AG09309 (cell line): ENCODE measurements around the gene ZNRF3.

Experiments
- DNase-seq: peaks from one replicate; pipeline ENCODE4 v3.0.0-alpha.2; 2010; ENCODE audit warnings: low read depth
- H3K4me3 ChIP-seq: 2 replicates; pipeline ENCODE4 v1.5.1; 2011; ENCODE audit warnings: mild to moderate bottlenecking, low read depth, low read length, moderate library complexity; ENCODE audit not compliant: control insufficient read depth
- TF ChIP-seq, protein P1 (sequence below): IDR thresholded peaks from 2 replicates; pipeline ENCODE4 v1.5.1; 2011; ENCODE audit warnings: mild to moderate bottlenecking, low read depth, low read length, inconsistent platforms; ENCODE audit not compliant: insufficient read depth, control insufficient read depth; ENCODE audit errors: missing control alignments

The ZNRF3 gene

DNA sequence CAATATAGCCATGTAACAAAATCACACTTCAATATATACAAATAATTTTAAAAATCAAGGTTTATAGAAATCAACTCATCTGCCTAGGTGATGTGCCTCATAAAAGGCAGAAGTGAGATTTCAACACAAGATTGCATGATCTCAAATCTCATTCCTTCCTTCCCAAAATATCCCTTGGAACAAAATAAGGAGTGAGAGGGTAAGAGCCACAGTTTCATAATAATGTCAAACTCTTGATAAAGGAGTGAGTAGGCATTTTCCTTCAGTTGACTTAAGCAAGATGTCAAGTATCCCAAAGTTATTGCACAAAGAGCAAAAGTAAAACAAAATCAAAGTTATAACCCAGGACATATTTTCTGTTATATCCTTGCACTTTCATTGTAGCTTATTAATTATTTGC, 97.0 kb downstream of the ZNRF3 start:
- no peak for DNase-seq
- TF ChIP-seq, protein P1, sequence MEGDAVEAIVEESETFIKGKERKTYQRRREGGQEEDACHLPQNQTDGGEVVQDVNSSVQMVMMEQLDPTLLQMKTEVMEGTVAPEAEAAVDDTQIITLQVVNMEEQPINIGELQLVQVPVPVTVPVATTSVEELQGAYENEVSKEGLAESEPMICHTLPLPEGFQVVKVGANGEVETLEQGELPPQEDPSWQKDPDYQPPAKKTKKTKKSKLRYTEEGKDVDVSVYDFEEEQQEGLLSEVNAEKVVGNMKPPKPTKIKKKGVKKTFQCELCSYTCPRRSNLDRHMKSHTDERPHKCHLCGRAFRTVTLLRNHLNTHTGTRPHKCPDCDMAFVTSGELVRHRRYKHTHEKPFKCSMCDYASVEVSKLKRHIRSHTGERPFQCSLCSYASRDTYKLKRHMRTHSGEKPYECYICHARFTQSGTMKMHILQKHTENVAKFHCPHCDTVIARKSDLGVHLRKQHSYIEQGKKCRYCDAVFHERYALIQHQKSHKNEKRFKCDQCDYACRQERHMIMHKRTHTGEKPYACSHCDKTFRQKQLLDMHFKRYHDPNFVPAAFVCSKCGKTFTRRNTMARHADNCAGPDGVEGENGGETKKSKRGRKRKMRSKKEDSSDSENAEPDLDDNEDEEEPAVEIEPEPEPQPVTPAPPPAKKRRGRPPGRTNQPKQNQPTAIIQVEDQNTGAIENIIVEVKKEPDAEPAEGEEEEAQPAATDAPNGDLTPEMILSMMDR: no peak
- no peak overlapping the region for H3K4me3 ChIP-seq

DNA sequence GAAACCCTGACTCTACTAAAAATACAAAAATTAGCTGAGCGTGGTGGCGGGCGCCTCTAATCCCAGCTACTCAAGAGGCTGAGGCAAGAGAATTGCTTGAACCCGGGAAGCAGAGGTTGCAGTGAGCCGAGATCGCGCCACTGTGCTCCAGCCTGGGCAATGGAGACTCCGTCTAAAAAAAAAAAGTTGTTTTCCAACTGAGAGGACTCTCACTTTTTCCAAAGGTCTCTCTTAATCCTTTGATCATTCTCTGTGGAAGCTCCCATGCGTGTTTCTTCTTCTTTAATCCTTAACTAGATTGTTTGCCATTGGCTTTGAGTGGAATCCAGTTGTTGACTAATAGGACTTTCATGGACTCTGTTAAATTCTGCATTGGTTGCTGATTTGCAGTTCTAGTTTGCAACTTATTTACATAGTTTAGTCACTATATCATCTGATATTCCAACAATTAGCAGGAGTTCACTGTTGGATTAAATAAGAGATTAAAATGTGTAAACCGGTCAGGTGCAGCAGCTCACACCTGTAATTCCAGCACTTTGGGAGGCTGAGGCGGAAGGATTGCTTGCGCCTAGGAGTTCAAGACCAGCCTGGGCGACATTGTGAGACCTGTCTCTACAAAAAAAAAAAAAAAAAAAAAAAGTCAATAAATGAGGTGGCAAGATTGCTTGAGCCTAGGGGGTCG, 98.6 kb downstream of the ZNRF3 start:
- H3K4me3 ChIP-seq: no peak overlapping the region
- no peak for DNase-seq
- TF ChIP-seq, protein P1: no peak

DNA sequence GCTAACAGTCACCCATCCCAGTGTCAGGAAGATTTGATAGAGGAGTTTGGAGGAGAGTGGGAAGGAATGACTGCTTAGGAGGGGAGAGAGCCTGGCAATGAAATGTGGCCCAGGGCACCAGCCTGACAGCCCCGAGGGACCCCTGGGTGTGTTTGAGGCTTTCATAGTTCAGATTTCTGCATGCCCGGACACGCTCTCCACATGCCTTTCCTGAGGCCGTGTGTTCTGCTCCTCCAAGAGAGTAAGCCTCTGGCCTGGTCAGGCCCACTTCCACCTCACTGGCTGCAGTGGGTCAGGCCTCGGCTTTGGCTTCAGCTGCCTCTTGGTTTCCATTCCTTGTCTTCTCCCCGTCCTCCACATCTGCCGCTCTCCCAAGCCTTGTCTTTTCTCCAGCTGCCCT, 99.8 kb downstream of the ZNRF3 start:
- TF ChIP-seq, protein P1: no peak
- H3K4me3 ChIP-seq: no peak overlapping the region
- no peak for DNase-seq

DNA sequence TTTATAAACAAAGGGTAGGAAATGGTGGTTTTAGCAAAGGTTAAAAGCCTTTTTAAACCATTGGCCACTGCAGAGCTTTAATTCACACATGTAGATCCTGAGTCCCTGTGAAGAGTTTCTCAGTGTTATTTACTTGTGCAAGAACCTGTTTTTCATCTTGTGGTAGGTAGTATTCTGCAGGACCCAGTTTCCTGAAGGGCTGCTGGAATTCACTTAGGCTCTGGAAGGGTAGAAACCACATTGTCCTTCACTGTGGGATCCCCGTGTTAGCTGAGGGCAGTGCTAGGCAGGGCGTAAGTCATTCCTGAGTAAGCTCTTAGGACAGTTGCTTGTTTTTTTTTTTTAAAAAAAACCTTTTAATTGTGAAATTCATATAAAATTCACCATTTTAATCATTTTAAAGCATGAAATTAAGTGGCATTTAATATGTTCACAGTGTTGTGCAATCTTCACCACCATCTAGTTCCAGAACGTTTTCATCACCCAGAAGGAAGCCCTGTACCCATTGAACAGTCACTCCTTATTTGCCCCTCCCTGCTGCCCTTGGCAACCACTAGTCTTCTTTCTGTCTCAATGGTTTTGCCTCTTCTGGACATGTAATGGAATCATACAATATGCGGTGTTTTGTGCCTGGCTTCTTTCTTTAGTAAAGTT, 100.5 kb downstream of the ZNRF3 start:
- no peak for DNase-seq
- H3K4me3 ChIP-seq: no peak overlapping the region
- TF ChIP-seq, protein P1: no peak

DNA sequence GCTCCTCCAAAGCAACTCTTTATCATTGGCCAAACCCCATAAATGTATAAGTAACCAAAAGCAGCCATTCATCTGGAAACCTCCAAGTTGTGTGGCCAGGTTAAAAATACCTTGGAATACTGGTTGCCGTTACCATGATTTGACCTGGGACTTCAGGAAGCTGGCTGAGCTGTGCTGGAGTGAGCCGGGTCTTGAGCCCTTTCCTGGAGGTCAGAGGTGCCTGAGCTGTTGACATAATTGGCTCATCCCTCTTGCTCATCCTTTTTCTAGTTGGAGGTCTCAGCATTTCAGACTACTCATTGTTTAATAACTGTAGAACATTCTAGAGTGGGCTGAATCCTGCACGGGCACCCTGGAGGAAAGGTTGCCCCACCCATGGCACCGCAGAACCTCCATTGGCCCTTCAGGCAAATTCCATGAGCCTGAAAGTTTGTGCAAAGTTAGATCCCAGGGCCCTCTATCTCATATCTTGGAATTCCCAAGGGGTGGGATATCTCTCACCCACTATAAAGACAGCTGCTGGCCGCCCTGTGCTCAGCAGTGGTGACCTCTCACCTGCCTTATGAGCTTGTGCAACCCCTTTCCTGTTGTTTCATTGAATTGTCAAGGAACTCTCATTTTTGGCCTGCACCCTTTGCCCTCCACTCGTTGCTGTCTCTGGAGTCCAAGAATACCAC, 101.2 kb downstream of the ZNRF3 start:
- no peak for DNase-seq
- TF ChIP-seq, protein P1: no peak
- H3K4me3 ChIP-seq: no peak overlapping the region

DNA sequence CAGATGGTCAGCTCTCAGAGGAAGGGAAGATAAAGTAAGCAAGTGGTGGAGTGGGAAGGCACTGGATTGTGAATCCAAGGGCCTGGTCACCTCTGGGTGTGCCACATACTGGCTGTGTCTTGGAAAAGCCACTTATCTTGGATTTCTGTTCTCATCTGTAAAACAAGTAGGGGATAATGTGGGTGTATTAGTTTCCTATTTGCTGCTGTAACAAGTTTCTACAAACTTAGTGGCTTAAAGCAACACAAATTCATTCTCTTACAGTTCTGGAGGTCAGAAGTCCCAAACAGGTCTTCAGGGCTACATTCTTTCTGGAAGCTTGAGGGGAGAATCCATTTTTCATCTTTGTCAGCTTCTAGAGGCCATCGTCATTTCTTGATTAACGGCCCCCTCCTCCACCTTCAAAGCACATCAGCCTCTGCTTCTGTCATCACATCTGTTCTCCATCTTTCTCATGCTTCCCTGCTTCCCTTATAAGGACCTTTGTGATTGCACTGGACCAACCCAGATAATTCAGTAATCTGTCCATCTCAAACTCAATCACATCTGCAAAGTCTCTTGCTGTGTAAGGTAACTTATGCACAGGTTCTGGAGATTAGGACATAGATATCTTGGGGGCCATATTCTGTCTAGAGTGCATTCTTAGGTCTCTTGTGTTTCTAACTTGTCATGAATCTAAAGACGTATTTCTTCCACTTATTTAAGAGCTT, 102.4 kb downstream of the ZNRF3 start:
- no peak for DNase-seq
- TF ChIP-seq, protein P1: no peak
- H3K4me3 ChIP-seq: no peak overlapping the region
